Smooth muscle cell (in vitro differentiated cells): ENCODE measurements around the gene PLEKHG2. TPM values are rescaled to one million over a fixed set of nuclear protein-coding genes. Genes with fewer than 3 reads are reported as not detected.

Experiments
- DNase-seq: peaks from one replicate; lab custom pipeline; 2025; ENCODE audit not compliant: unreplicated experiment; lab: John Stamatoyannopoulos, UW
- H2AFZ ChIP-seq: fragments of 200-600 bp; sonication (generic); 2 replicates; pipeline ENCODE4 v1.6.0; 2016; ENCODE audit warnings: antibody characterized with exemption, low read depth, mild to moderate bottlenecking
- H3F3A ChIP-seq: fragments of 200-600 bp; sonication (generic); 2 replicates; pipeline ENCODE4 v1.6.0; 2017; ENCODE audit warnings: antibody characterized with exemption, low read depth
- H3K27ac ChIP-seq: fragments of 200-600 bp; sonication (generic); 2 replicates; pipeline ENCODE4 v1.5.1; 2016; ENCODE audit warnings: low read depth, mild to moderate bottlenecking
- H3K27me3 ChIP-seq: fragments of 200-600 bp; sonication (generic); 2 replicates; pipeline ENCODE4 v1.6.1; 2016; ENCODE audit warnings: low read depth, mild to moderate bottlenecking
- H3K36me3 ChIP-seq: fragments of 200-600 bp; sonication (generic); 2 replicates; pipeline ENCODE4 v1.5.1; 2016; ENCODE audit warnings: low read depth
- H3K4me1 ChIP-seq: fragments of 200-600 bp; sonication (generic); 2 replicates; pipeline ENCODE4 v1.5.1; 2016; ENCODE audit warnings: low read depth
- H3K4me2 ChIP-seq: fragments of 200-600 bp; sonication (generic); 2 replicates; pipeline ENCODE4 v1.6.0; 2016; ENCODE audit warnings: mild to moderate bottlenecking
- H3K4me3 ChIP-seq: fragments of 200-600 bp; sonication (generic); 2 replicates; pipeline ENCODE4 v1.5.1; 2016; ENCODE audit warnings: mild to moderate bottlenecking
- H3K79me2 ChIP-seq: fragments of 200-600 bp; sonication (generic); 2 replicates; pipeline ENCODE4 v1.6.0; 2016; ENCODE audit warnings: low read depth, mild to moderate bottlenecking
- H3K9ac ChIP-seq: fragments of 200-600 bp; sonication (generic); 2 replicates; pipeline ENCODE4 v1.6.0; 2016; ENCODE audit warnings: low read depth
- H3K9me3 ChIP-seq: fragments of 200-600 bp; sonication (generic); replicated peaks from 2 replicates; pipeline ENCODE4 v1.5.1; 2016; ENCODE audit warnings: low read depth
- H4K20me1 ChIP-seq: fragments of 200-600 bp; sonication (generic); 2 replicates; pipeline ENCODE4 v1.6.0; 2016; ENCODE audit warnings: low read depth
- WGBS: methylation state at CpG from one replicate; pipeline ENCODE4 v1.1.7; 2016; ENCODE audit warnings: low lambda C conversion rate; 5-methylcytosine and 5-hydroxymethylcytosine counted together
- polyA plus RNA-seq: library from polyadenylated mRNA; unstranded; fragments of >200 nt; fragmentation: Nextera tagmentation; extraction: Ambion mirVana; gene quantifications from 2 replicates; pipeline ENCODE4 v1.2.1, GENCODE V29; 2016
- total RNA-seq: library from RNA; depleted of rRNA; stranded (reverse); fragments of >200 nt; gene quantifications from 2 replicates; pipeline ENCODE4 v1.2.3, GENCODE V29; 2014
- TF ChIP-seq, protein P1 (sequence below): fragments of 200-600 bp; sonication (generic); IDR thresholded peaks from 2 replicates; pipeline ENCODE4 v1.5.1; 2017; ENCODE audit warnings: borderline replicate concordance, mild to moderate bottlenecking, antibody characterized with exemption; ENCODE audit not compliant: insufficient read depth, poor library complexity, severe bottlenecking

Gene PLEKHG2
- total and polyA plus RNA-seq, 2 experiments from 2014 or later: 33.0 to 42.2 TPM

- H3K27ac ChIP-seq: peak overlapping the region; percentile 95
- peaks cover 36% of the 10 kb centered on the region for H3F3A ChIP-seq
- peaks cover 22% of the 10 kb centered on the region for H3K4me1 ChIP-seq
- H2AFZ ChIP-seq: no peak overlapping the region
- TF ChIP-seq, protein P1, sequence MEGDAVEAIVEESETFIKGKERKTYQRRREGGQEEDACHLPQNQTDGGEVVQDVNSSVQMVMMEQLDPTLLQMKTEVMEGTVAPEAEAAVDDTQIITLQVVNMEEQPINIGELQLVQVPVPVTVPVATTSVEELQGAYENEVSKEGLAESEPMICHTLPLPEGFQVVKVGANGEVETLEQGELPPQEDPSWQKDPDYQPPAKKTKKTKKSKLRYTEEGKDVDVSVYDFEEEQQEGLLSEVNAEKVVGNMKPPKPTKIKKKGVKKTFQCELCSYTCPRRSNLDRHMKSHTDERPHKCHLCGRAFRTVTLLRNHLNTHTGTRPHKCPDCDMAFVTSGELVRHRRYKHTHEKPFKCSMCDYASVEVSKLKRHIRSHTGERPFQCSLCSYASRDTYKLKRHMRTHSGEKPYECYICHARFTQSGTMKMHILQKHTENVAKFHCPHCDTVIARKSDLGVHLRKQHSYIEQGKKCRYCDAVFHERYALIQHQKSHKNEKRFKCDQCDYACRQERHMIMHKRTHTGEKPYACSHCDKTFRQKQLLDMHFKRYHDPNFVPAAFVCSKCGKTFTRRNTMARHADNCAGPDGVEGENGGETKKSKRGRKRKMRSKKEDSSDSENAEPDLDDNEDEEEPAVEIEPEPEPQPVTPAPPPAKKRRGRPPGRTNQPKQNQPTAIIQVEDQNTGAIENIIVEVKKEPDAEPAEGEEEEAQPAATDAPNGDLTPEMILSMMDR: no peak
- 45% methylated on average over 37 of the region's 40 CpGs for WGBS
- peak overlapping the region; percentile 96 for H3K4me3 ChIP-seq
- H3K36me3 ChIP-seq: no peaks in the 10 kb centered on the region
- DNase-seq: no peak
- peak overlapping the region; percentile 92 for H3K9ac ChIP-seq
- H3K9me3 ChIP-seq: no peaks in the 10 kb centered on the region
- H4K20me1 ChIP-seq: peaks cover 23% of the 10 kb centered on the region
- no peaks in the 10 kb centered on the region for H3K27me3 ChIP-seq
- peaks cover 27% of the 10 kb centered on the region for H3K79me2 ChIP-seq
- peak overlapping the region; percentile 94 for H3K4me2 ChIP-seq
Measured at GRCh38 chr19:39407660-39408391, 4.6 kb upstream of the PLEKHG2 start.

- H3F3A ChIP-seq: peaks cover 30% of the 10 kb centered on the region
- peak overlapping the region; percentile 92 for H3K9ac ChIP-seq
- H4K20me1 ChIP-seq: peaks cover 23% of the 10 kb centered on the region
- H2AFZ ChIP-seq: no peak overlapping the region
- H3K36me3 ChIP-seq: no peaks in the 10 kb centered on the region
- H3K27me3 ChIP-seq: no peaks in the 10 kb centered on the region
- peak overlapping the region; percentile 94 for H3K4me2 ChIP-seq
- peak overlapping the region; percentile 95 for H3K27ac ChIP-seq
- peaks cover 33% of the 10 kb centered on the region for H3K79me2 ChIP-seq
- H3K4me3 ChIP-seq: peak overlapping the region; percentile 96
- 69% methylated on average over 17 of the region's 20 CpGs for WGBS
- H3K4me1 ChIP-seq: peaks cover 17% of the 10 kb centered on the region
- H3K9me3 ChIP-seq: no peaks in the 10 kb centered on the region
- no peak for DNase-seq
- TF ChIP-seq, protein P1: no peak
Measured at GRCh38 chr19:39408392-39409207, 3.9 kb upstream of the PLEKHG2 start.

DNA sequence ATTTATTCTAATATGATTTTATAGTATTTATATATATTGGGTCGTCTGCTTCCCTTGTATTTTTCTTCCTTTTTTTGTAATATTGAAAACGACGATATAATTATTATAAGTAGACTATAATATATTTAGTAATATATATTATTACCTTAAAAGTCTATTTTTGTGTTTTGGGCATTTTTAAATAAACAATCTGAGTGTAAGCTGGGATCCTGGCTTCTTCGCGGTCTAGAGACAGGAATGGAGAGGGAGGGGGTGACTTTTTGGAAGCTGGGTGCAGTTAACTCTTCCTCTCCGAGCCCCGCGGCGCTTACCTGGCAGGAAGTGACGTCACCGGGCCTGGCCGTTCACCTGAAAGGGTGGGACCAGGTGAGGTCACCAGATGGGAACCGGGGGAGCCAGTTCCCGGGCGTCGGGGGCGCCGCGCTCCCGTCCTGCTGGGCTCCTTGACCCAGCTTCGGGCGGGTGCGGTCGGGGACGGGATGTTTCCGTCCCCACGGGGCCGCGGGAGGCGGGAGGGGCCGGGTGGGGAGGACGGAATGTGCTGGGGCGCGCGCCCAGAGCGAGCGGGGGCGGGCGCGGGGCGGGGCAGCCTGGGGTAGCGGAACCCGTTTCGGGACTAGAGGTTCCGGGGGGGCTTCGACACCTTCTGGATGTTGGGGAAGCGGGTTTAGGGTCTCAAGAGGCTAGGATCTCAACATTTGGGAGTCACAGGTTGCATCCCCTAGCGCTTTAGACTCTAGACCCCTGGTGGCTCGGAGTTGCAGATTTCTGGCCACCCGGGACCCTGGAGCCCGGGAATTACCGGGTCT is 3.1 kb upstream of the PLEKHG2 start:
- Histone ChIP-seq H3K4me2 (peak overlapping the region; percentile 94), H3K9ac (peak overlapping the region; percentile 92), H3K27ac (peak overlapping the region; percentile 95), H3K79me2 (peaks cover 41% of the 10 kb centered on the region), H3K36me3 (no peaks in the 10 kb centered on the region), H3F3A (peaks cover 25% of the 10 kb centered on the region), H3K4me3 (peak overlapping the region; percentile 96), H2AFZ (no peak overlapping the region), H4K20me1 (peaks cover 25% of the 10 kb centered on the region), H3K9me3 (no peaks in the 10 kb centered on the region), H3K27me3 (no peaks in the 10 kb centered on the region), H3K4me1 (peaks cover 13% of the 10 kb centered on the region)
- DNase-seq: no peak
- TF ChIP-seq, protein P1: no peak
- 2% methylated on average over 37 of the region's 52 CpGs for WGBS
